ENCODE data around the gene SYTL1.

The SYTL1 gene

GRCh38 chr1:27333717-27334279, 8.0 kb upstream of the SYTL1 start:
- no peaks in the 10 kb centered on the region for H3K9me3 ChIP-seq
- H3K4me3 ChIP-seq (ENCODE audit: low read depth, low read length), result no peak overlapping the region
- no peaks in the 10 kb centered on the region for H3K27me3 ChIP-seq
- TF ChIP-seq, protein P1, sequence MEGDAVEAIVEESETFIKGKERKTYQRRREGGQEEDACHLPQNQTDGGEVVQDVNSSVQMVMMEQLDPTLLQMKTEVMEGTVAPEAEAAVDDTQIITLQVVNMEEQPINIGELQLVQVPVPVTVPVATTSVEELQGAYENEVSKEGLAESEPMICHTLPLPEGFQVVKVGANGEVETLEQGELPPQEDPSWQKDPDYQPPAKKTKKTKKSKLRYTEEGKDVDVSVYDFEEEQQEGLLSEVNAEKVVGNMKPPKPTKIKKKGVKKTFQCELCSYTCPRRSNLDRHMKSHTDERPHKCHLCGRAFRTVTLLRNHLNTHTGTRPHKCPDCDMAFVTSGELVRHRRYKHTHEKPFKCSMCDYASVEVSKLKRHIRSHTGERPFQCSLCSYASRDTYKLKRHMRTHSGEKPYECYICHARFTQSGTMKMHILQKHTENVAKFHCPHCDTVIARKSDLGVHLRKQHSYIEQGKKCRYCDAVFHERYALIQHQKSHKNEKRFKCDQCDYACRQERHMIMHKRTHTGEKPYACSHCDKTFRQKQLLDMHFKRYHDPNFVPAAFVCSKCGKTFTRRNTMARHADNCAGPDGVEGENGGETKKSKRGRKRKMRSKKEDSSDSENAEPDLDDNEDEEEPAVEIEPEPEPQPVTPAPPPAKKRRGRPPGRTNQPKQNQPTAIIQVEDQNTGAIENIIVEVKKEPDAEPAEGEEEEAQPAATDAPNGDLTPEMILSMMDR (IDR thresholded peaks at IDR 0.05; ENCODE audit: low read depth, low read length), result no peak
- peaks cover 17% of the 10 kb centered on the region for H3K36me3 ChIP-seq
- H3K4me1 ChIP-seq, result no peaks in the 10 kb centered on the region
- DNase-seq, result no peak

GRCh38 chr1:27335506-27336422, 6.1 kb upstream of the SYTL1 start:
- no peaks in the 10 kb centered on the region for H3K9me3 ChIP-seq
- H3K4me1 ChIP-seq, result no peaks in the 10 kb centered on the region
- TF ChIP-seq, protein P1 (IDR thresholded peaks at IDR 0.05; ENCODE audit: low read depth, low read length), result no peak
- H3K36me3 ChIP-seq, result peaks cover 17% of the 10 kb centered on the region
- H3K27me3 ChIP-seq, result no peaks in the 10 kb centered on the region
- no peak overlapping the region for H3K4me3 ChIP-seq (ENCODE audit: low read depth, low read length)
- no peak for DNase-seq

DNA sequence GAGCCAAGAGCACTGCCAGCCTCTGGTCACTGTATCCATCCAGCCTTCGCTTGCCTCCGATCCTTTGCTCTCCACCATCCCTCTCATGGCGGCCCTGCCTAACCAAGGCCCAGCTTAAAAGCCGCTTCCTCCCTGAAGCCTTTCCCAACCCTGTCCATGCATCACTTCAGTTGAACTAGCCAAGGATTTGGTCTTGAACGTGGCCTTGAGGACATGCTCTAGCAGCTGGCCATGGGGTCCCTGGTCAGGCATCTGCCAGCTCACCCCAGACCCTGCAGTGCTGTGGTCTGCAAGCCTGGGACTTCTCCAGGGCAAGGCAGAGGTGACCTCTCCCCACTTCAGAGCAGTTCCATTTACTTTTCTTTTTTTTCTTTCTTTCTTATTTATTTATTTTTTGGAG, 5.1 kb upstream of the SYTL1 start:
- Histone ChIP-seq H3K4me3 (ENCODE audit: low read depth, low read length) (no peak overlapping the region), H3K27me3 (no peaks in the 10 kb centered on the region), H3K9me3 (no peaks in the 10 kb centered on the region), H3K4me1 (no peaks in the 10 kb centered on the region), H3K36me3 (peaks cover 17% of the 10 kb centered on the region)
- TF ChIP-seq, protein P1 (IDR thresholded peaks at IDR 0.05; ENCODE audit: low read depth, low read length), result no peak
- DNase-seq, result no peak

DNA sequence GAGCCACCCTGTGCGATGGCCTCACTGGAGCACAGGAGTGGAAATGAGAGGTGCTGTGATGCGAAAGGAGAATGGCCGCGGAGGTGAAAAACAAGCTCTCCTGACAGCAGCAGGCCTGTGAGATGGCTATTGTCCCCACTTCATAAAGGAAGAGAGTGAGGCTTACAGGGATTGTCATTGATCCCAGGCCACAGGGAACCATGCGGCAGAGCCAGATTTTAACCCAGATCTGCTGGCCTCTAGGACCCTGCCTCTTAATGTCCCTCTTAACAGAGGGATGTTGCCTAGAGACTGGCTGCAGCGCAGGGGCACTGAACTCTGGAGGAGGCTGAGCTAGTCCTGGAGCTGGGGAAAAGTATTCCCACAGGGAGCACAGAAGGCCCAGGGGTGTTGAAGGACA, 3.1 kb upstream of the SYTL1 start:
- no peak for DNase-seq
- Histone ChIP-seq H3K4me3 (ENCODE audit: low read depth, low read length) (no peak overlapping the region), H3K36me3 (peaks cover 14% of the 10 kb centered on the region; the same call in 1 of the 2 replicates), H3K4me1 (no peaks in the 10 kb centered on the region), H3K9me3 (no peaks in the 10 kb centered on the region), H3K27me3 (no peaks in the 10 kb centered on the region)
- TF ChIP-seq, protein P1 (IDR thresholded peaks at IDR 0.05; ENCODE audit: low read depth, low read length), result no peak

DNA sequence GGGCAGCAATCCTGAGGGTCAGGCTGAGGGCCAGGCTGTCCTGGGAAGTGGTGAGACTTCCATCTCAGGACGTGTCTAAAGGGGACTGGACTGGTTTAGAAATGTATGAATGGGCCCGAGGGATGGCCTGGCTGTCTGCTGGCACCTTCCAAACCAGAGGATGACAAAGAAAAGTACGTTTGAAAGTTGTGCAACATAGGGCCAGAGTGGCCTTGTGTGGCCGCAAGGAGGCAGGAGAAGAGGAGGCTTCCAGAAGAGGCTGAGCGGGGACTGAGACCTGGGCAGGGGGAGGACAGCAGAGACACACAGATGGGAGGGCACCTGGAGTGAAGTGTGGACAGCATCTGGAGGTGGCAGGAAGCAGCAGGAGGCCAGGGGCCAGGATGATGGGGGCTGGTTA, 2.6 kb upstream of the SYTL1 start:
- TF ChIP-seq, protein P1 (IDR thresholded peaks at IDR 0.05; ENCODE audit: low read depth, low read length), result no peak
- H3K4me1 ChIP-seq, result no peaks in the 10 kb centered on the region
- H3K27me3 ChIP-seq, result no peaks in the 10 kb centered on the region
- no peak overlapping the region for H3K4me3 ChIP-seq (ENCODE audit: low read depth, low read length)
- no peaks in the 10 kb centered on the region for H3K9me3 ChIP-seq
- H3K36me3 ChIP-seq, result peaks cover 9% of the 10 kb centered on the region; the same call in 1 of the 2 replicates
- DNase-seq, result no peak

GRCh38 chr1:27342391-27342777, 562 bp downstream of the SYTL1 start:
- Histone ChIP-seq H3K27me3 (no peaks in the 10 kb centered on the region), H3K36me3 (no peaks in the 10 kb centered on the region), H3K4me1 (no peaks in the 10 kb centered on the region), H3K9me3 (no peaks in the 10 kb centered on the region), H3K4me3 (ENCODE audit: low read depth, low read length) (no peak overlapping the region)
- TF ChIP-seq, protein P1 (IDR thresholded peaks at IDR 0.05; ENCODE audit: low read depth, low read length), result no peak
- no peak for DNase-seq
